ENCODE measurements around the gene UGT1A7. TPM values are rescaled to one million over a fixed set of nuclear protein-coding genes. Genes with fewer than 3 reads are reported as not detected.

UGT1A7 gene
- total RNA-seq, 2 donors from 2014 or later = not detected

DNA sequence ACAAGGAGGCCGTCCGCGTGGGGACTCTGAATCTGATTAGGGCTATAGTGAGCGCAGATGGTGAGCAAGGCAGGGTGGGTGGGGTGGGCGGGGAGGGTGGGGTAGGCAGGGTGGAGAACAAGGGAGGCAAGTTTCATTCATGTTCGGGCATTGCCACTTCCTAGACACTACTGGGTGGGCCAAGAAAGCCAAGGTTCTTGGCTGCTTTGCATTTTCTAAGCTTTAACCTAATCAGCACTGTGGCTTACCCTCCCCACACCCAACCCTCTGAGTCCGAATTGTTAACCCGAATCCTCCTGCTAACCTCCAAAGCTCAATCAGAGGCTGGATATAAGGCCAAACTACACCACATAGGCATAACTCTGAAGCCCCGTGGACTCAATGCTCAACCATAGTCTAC lies 114.6 kb downstream of the UGT1A7 start:
- no peaks in the 10 kb centered on the region for H3K36me3 Mint-ChIP-seq
- no peak for ATAC-seq
- H3K27ac Mint-ChIP-seq = no peak overlapping the region
- no peaks in the 10 kb centered on the region for H3K9me3 Mint-ChIP-seq
- DNase-seq (ENCODE audit: low spot score in 2 of 2) = no peak

- DNase-seq (ENCODE audit: low spot score in 2 of 2) = peak in 1 of 2 donors; percentile 45
- H3K36me3 Mint-ChIP-seq = no peaks in the 10 kb centered on the region
These were observed 116.8 kb downstream of the UGT1A7 start for GRCh38 chr2:233798335-233799086.

DNA sequence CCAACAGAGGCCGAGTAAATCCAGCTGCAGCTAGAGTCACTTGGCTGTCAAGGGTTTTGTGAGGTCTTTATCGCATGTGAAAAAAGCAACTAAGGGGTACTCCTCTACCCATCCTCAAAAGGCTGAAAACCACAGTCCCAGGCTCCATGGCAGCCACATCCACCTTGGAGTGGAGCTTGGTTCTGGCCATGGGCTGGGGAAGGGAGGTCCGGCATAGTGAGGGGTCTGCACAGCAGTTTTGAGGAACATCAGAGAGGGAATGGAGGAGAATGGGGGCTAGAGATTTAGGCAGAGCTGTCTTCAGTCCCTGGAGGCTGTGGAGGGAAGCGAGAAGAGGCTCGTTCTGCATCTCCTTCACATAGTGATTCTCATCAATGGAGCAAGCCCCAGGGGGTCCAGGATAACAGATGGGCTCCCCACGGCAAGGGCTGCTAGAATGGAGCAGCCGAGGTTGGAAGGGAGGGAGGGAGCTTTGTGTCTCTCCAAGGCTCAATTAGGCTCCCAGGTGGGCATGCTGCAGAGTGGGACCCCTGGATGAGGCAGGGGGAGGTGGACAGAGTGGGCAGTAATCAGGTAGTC lies 117.5 kb downstream of the UGT1A7 start:
- Mint-ChIP-seq H3K27ac (no peak overlapping the region), H3K9me3 (no peaks in the 10 kb centered on the region), H3K36me3 (no peaks in the 10 kb centered on the region)
- ATAC-seq = no peak
- peak in 1 of 2 donors; percentile 40 for DNase-seq (ENCODE audit: low spot score in 2 of 2)

More at GRCh38 chr2:233798335-233799086, 116.8 kb downstream of the UGT1A7 start:
- ATAC-seq = no peak
- Mint-ChIP-seq H3K27ac (no peak overlapping the region), H3K9me3 (no peaks in the 10 kb centered on the region)

DNA sequence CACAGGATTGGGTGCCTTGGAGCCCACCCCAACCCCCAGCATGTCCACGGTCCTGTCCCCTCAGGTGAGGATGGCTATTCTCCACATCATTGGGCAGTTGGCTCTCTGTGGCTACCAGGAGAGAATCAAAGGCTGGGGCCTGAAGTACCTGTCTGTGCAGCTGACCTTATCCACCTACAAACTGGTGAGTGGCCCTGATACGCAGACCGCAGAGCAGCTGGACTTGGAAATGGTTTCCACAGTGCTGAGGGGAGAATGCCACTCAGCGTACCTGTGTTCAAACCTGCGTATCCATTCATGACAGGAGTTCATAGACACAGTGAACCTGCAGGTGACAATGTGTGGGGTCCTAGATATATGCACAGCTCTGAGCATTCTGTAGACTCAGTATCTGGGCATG lies 118.0 kb downstream of the UGT1A7 start:
- no peaks in the 10 kb centered on the region for H3K9me3 Mint-ChIP-seq
- peak in 1 of 2 donors; percentile 40 for DNase-seq (ENCODE audit: low spot score in 2 of 2)
- no peak overlapping the region for H3K27ac Mint-ChIP-seq
- H3K36me3 Mint-ChIP-seq = no peaks in the 10 kb centered on the region
- ATAC-seq = no peak

- Mint-ChIP-seq H3K27ac (no peak overlapping the region), H3K36me3 (no peaks in the 10 kb centered on the region), H3K9me3 (no peaks in the 10 kb centered on the region)
- DNase-seq (ENCODE audit: low spot score in 2 of 2) = no peak
- ATAC-seq = no peak
These were observed 118.5 kb downstream of the UGT1A7 start for GRCh38 chr2:233800208-233800607.

DNA sequence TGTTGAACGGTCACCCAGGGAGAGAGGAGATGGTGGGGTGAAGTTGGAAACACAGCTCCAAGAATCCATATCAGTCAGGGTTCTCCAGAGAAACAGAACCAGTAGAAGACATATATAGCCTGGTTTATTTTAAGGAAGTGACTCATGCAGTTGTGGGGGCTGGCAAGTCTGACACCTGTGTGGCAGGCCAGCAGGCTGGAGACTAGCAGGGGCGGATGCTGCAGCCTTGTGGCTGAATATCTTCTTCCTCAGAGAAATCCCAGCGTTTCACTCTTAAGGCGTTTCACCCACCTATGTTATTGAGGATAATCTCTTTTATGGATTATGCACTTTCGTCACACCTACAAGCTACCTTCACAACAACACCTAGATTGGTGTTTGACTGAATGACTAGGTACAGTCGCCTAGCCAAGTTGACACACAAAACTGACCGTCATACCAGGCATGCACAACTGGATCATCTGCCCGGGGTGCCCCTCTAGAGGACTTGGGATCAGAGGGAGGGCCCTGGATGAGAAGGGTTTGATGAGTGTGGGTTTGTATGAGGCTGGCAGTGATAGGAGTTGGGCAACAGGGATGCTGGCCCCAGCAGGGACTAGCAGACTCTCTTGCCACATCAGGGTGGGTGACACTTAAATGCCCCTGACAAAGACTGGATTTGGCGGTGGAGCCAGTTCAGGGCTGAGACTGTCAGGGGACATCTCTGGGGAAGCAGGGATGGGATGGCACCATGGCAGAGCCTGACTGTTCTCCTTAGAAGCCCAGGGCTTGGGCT lies 119.8 kb downstream of the UGT1A7 start:
- Mint-ChIP-seq H3K27ac (no peak overlapping the region), H3K36me3 (no peaks in the 10 kb centered on the region), H3K9me3 (no peaks in the 10 kb centered on the region)
- DNase-seq (ENCODE audit: low spot score in 2 of 2) (peak in 1 of 2 donors; percentile 31), ATAC-seq (peak in 1 of 2 donors; percentile 70)

- DNase-seq (ENCODE audit: low spot score in 2 of 2) = no peak
- H3K36me3 Mint-ChIP-seq = no peaks in the 10 kb centered on the region
- H3K27ac Mint-ChIP-seq = no peak overlapping the region
- H3K9me3 Mint-ChIP-seq = no peaks in the 10 kb centered on the region
- no peak for ATAC-seq
These were observed 120.6 kb downstream of the UGT1A7 start for GRCh38 chr2:233802132-233802815.

DNA sequence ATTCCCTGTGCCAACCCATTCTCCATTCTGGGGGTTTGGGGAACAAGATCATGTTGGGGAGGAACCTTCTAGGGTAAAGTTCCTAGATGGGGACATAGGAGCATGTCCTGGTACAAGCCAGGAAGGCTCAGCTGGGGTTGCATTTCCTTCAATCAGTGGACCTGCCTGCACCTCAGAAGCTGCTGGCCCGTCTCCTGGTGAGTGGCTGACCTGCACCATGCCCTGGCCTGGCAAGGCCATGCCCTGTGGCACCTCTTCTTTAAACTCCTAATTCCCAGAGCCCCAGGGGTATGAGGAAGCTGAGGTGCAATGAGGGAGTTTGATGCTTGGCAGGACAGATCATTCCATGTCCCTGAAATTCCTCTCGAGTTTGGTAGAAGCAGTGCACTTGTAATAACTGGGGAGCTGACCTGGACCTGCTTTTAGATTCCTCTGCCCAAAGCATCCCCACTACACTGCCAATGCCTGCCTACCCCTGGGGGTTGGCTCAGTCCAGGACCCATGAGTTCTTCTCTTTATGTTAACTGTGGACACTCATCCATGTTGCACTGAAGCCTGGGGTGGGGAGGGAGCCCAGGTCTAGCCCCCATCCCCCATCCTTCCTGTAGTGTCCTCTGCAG lies 121.7 kb downstream of the UGT1A7 start:
- ATAC-seq (no peak), DNase-seq (ENCODE audit: low spot score in 2 of 2) (no peak)
- H3K9me3 Mint-ChIP-seq = no peaks in the 10 kb centered on the region
- H3K36me3 Mint-ChIP-seq = no peaks in the 10 kb centered on the region
- H3K27ac Mint-ChIP-seq = no peak overlapping the region

GRCh38 chr2:233803994-233804393 lies 122.3 kb downstream of the UGT1A7 start:
- no peak overlapping the region for H3K27ac Mint-ChIP-seq
- no peaks in the 10 kb centered on the region for H3K9me3 Mint-ChIP-seq
- ATAC-seq = no peak
- peak in 1 of 2 donors; percentile 33 for DNase-seq (ENCODE audit: low spot score in 2 of 2)
- H3K36me3 Mint-ChIP-seq = no peaks in the 10 kb centered on the region

DNA sequence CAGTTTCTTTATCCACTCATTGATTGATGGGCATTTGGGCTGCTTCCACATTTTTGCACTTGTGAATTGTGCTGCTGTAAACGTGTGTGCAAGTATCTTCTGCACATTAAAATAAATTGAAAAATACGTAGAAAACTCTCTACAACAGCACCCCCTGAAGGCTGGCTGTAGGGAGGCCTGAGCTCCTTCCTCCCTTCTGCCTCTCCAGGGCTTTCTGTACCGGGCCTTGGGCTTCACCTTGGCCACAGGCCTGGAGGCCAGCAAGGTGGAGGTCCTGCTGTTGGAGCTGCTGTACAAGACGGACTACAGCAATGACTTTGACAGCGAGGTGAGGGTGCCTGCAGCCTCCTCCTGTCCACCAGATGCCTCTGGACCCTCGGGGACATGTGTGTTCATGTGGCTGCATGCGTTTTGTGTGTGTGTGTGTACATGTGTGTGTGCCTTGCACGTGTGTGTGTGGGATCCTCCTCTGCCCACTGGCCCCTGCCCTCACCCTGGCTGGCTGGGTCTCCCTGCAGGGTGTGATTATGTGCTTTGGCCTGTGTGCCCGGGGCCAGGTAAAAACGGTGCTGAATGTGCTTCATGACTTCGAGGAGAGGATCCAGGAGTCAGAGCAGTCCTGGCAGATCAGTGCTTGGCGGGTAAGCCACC lies 125.6 kb downstream of the UGT1A7 start:
- H3K27ac Mint-ChIP-seq = no peak overlapping the region
- no peaks in the 10 kb centered on the region for H3K36me3 Mint-ChIP-seq
- no peak for ATAC-seq
- DNase-seq (ENCODE audit: low spot score in 2 of 2) = peak in 1 of 2 donors; percentile 47
- H3K9me3 Mint-ChIP-seq = no peaks in the 10 kb centered on the region

- no peaks in the 10 kb centered on the region for H3K36me3 Mint-ChIP-seq
- no peak overlapping the region for H3K27ac Mint-ChIP-seq
- DNase-seq (ENCODE audit: low spot score in 2 of 2) = peak in 1 of 2 donors; percentile 9
- no peaks in the 10 kb centered on the region for H3K9me3 Mint-ChIP-seq
- ATAC-seq = no peak
These were observed 126.5 kb downstream of the UGT1A7 start for GRCh38 chr2:233807966-233808935.

GRCh38 chr2:233810385-233810784 lies 128.7 kb downstream of the UGT1A7 start:
- Mint-ChIP-seq H3K9me3 (no peaks in the 10 kb centered on the region), H3K36me3 (no peaks in the 10 kb centered on the region), H3K27ac (no peak overlapping the region)
- DNase-seq (ENCODE audit: low spot score in 2 of 2) (no peak), ATAC-seq (no peak)

GRCh38 chr2:233811087-233811486 lies 129.4 kb downstream of the UGT1A7 start:
- Mint-ChIP-seq H3K36me3 (no peaks in the 10 kb centered on the region), H3K9me3 (no peaks in the 10 kb centered on the region), H3K27ac (no peak overlapping the region)
- DNase-seq (ENCODE audit: low spot score in 2 of 2) = peak in 1 of 2 donors; percentile 14
- no peak for ATAC-seq

GRCh38 chr2:233811732-233812131 lies 130.0 kb downstream of the UGT1A7 start:
- DNase-seq (ENCODE audit: low spot score in 2 of 2) = peak in 1 of 2 donors; percentile 16
- H3K9me3 Mint-ChIP-seq = no peaks in the 10 kb centered on the region
- no peak for ATAC-seq
- H3K27ac Mint-ChIP-seq = no peak overlapping the region
- no peaks in the 10 kb centered on the region for H3K36me3 Mint-ChIP-seq

All from activated naive CD4-positive, alpha-beta T cell treated with anti-CD3 and anti-CD28 coated beads, Interleukin-2, amount 50 U/mL, for 72 hours (primary cell).